Glutamatergic neuron (in vitro differentiated cells): ENCODE results near the gene OVCA2. TPM values are rescaled to one million over a fixed set of nuclear protein-coding genes. Genes with fewer than 3 reads are reported as not detected.

Experiments
- DNase-seq: peaks from one replicate; pipeline ENCODE4 v3.0.0; 2022
- H3K27ac Mint-ChIP-seq: one replicate; pipeline ENCODE4 v1.8.0; 2020; ENCODE audit warnings: mild to moderate bottlenecking, mixed read lengths, inconsistent platforms; ENCODE audit not compliant: unreplicated experiment
- H3K27me3 Mint-ChIP-seq: one replicate; pipeline ENCODE4 v1.8.0; 2020; ENCODE audit warnings: mild to moderate bottlenecking, moderate library complexity, mixed read lengths, inconsistent platforms; ENCODE audit not compliant: unreplicated experiment
- H3K36me3 Mint-ChIP-seq: one replicate; pipeline ENCODE4 v1.8.0; 2020; ENCODE audit warnings: mild to moderate bottlenecking, mixed read lengths, inconsistent platforms; ENCODE audit not compliant: unreplicated experiment
- H3K4me1 Mint-ChIP-seq: one replicate; pipeline ENCODE4 v1.8.0; 2020; ENCODE audit warnings: mild to moderate bottlenecking, low read depth, mixed read lengths, inconsistent platforms; ENCODE audit not compliant: unreplicated experiment
- H3K4me3 Mint-ChIP-seq: one replicate; pipeline ENCODE4 v1.8.0; 2020; ENCODE audit warnings: mild to moderate bottlenecking, mixed read lengths, inconsistent platforms; ENCODE audit not compliant: unreplicated experiment
- H3K9me3 Mint-ChIP-seq: one replicate; pipeline ENCODE4 v1.8.0; 2020; ENCODE audit warnings: mild to moderate bottlenecking, moderate library complexity, mixed read lengths, inconsistent platforms; ENCODE audit not compliant: unreplicated experiment
- CTCF ChIP-seq: fragments of 200-600 bp; sonication (generic); IDR thresholded peaks from one replicate; pipeline ENCODE4 v1.5.0; 2021; ENCODE audit not compliant: partially characterized antibody, unreplicated experiment
- total RNA-seq: library from RNA; stranded (reverse); fragmentation: NEBNext Ultra II Directional; extraction: Animal tissue kit (Norgen Biotek cat#: 25700); gene quantifications from one replicate; pipeline ENCODE4 v1.2.1, GENCODE V29; 2021; ENCODE audit not compliant: unreplicated experiment

OVCA2 gene
- total RNA-seq, 1 donor from 2014 or later: 16.3 TPM

GRCh38 chr17:2013994-2014317, 27.9 kb upstream of the OVCA2 start:
- H3K9me3 Mint-ChIP-seq: peaks cover 16% of the 10 kb centered on the region
- TF ChIP-seq CTCF: no peak
- peaks cover 36% of the 10 kb centered on the region for H3K4me1 Mint-ChIP-seq
- DNase-seq: no peak
- H3K36me3 Mint-ChIP-seq: no peaks in the 10 kb centered on the region
- H3K4me3 Mint-ChIP-seq: no peak overlapping the region
- H3K27me3 Mint-ChIP-seq: peaks cover 28% of the 10 kb centered on the region
- no peak overlapping the region for H3K27ac Mint-ChIP-seq

- Mint-ChIP-seq H3K27ac (peak overlapping the region; percentile 52), H3K36me3 (no peaks in the 10 kb centered on the region), H3K4me1 (peaks cover 48% of the 10 kb centered on the region), H3K27me3 (peaks cover 37% of the 10 kb centered on the region), H3K4me3 (no peak overlapping the region), H3K9me3 (peaks cover 24% of the 10 kb centered on the region)
- TF ChIP-seq CTCF: no peak
- no peak for DNase-seq
These were observed 26.5 kb upstream of the OVCA2 start for GRCh38 chr17:2015314-2015713.

- H3K4me3 Mint-ChIP-seq: peak overlapping the region; percentile 25
- H3K27me3 Mint-ChIP-seq: peaks cover 39% of the 10 kb centered on the region
- no peaks in the 10 kb centered on the region for H3K36me3 Mint-ChIP-seq
- DNase-seq: no peak
- TF ChIP-seq CTCF: no peak
- peaks cover 27% of the 10 kb centered on the region for H3K9me3 Mint-ChIP-seq
- H3K4me1 Mint-ChIP-seq: peaks cover 58% of the 10 kb centered on the region
- peak overlapping the region; percentile 28 for H3K27ac Mint-ChIP-seq
These were observed 25.3 kb upstream of the OVCA2 start for GRCh38 chr17:2016494-2016893.

- peaks cover 39% of the 10 kb centered on the region for H3K27me3 Mint-ChIP-seq
- no peak for TF ChIP-seq CTCF
- H3K9me3 Mint-ChIP-seq: peaks cover 27% of the 10 kb centered on the region
- H3K36me3 Mint-ChIP-seq: no peaks in the 10 kb centered on the region
- H3K4me3 Mint-ChIP-seq: peak overlapping the region; percentile 83
- H3K4me1 Mint-ChIP-seq: peaks cover 52% of the 10 kb centered on the region
- DNase-seq: no peak
- peak overlapping the region; percentile 99 for H3K27ac Mint-ChIP-seq
These were observed 24.4 kb upstream of the OVCA2 start for GRCh38 chr17:2017274-2017941.

GRCh38 chr17:2018716-2019510, 22.9 kb upstream of the OVCA2 start:
- Mint-ChIP-seq H3K27ac (peak overlapping the region; percentile 99), H3K4me3 (peak overlapping the region; percentile 83), H3K9me3 (peaks cover 23% of the 10 kb centered on the region), H3K27me3 (peaks cover 35% of the 10 kb centered on the region), H3K36me3 (no peaks in the 10 kb centered on the region), H3K4me1 (peaks cover 49% of the 10 kb centered on the region)
- peak; percentile 79 for DNase-seq
- TF ChIP-seq CTCF: no peak
